LNCaP clone FGC (cell line): ENCODE data around the gene HTR2B.
"Not testable (repeated sequence)": the region's sequence is repeated elsewhere in the genome, so short reads cannot be mapped to it uniquely, and the experiment has no call there.

ENCODE experiments used
- DNase-seq: peaks from one replicate; pipeline ENCODE4 v3.0.0-alpha.2; 2011; ENCODE audit warnings: low read depth
- H3K4me3 ChIP-seq: 2 replicates; pipeline ENCODE4 v1.5.1; 2011; ENCODE audit warnings: mild to moderate bottlenecking, low read depth, low read length, control low read depth
- CTCF ChIP-seq: IDR thresholded peaks from 2 replicates; pipeline ENCODE4 v1.5.1; 2012; ENCODE audit warnings: mild to moderate bottlenecking; ENCODE audit not compliant: control insufficient read depth, insufficient read depth; ENCODE audit errors: extremely low read depth

HTR2B gene

DNA sequence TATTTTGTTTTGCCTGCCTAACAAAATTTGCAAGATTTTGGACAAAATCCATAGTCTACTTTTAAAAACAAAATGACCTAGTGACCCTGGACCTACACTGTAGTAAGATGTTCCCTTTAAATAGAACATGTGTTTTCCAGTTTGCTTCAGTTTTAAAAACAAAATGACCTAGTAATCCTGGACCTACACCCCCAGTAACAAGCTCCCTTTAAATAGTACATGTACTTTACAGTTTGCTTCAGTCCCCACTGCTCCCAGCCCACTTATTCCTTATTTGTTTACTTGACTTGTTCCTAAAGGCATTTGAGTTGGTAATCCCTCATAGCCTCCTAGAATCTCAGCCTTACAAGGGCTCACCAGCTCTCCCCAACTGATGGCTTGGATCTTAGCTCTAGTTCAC, 34.5 kb upstream of the HTR2B start:
- DNase-seq: no peak
- no peak for TF ChIP-seq CTCF
- no peak overlapping the region for H3K4me3 ChIP-seq

GRCh38 chr2:231152800-231153557, 28.1 kb upstream of the HTR2B start:
- no peak for TF ChIP-seq CTCF
- H3K4me3 ChIP-seq: no peak overlapping the region
- DNase-seq: no peak

DNA sequence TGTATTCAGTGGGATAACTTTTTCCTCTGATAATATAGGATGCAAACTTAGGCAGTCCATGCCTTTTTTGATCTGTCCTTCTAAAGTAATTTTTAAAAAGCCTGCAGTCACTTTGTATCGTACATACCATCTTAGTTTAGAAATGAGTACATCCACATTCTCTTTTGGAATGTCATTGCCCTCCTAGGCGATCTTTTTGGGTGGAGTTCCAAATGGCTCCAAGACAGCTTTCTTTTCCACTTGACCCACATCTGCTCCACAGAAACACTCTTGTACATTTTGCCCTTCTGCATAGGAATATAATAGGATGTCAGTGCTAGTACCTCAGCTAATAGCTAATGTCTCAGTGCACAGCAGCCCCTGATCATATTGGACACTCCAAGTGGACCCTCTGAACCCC, 21.8 kb upstream of the HTR2B start:
- no peak for TF ChIP-seq CTCF
- no peak for DNase-seq
- H3K4me3 ChIP-seq: no peak overlapping the region

DNA sequence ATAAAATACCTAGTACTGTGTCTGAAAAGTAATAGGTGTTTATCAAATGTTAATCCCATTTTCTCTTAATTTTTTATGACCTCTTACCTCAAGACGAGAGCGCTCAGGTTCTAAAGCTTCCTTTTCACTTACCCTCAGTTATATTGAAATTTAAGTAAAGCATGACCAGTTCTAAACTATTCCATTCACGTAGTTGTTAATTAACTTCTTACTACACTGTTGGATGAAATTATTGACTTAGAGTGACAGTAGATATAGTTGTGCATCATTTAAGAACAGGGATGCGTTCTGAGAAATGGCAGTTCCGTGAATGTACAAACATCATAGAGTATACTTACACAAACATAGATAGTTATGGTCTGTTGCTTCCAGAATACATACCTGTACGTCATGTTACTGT, 20.1 kb upstream of the HTR2B start:
- no peak overlapping the region for H3K4me3 ChIP-seq
- no peak for TF ChIP-seq CTCF
- DNase-seq: no peak

DNA sequence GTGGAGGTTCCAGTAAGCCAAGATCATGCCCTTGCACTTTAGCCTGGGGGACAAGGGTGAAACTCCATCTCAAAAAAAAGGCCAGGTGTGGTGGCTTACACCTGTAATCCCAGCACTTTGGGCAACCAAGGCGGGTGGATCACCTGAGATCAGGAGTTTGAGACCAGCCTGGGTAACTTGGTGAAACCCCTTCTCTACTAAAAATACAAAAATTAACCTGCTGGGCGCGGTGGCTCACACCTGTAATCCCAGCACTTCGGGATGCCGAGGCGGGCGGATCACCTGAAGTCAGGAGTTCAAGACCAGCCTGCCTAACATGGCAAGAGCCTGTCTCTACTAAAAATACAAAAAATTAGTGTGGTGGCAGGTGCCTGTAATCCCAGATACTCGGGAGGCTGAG, 16.0 kb upstream of the HTR2B start:
- DNase-seq, H3K4me3 ChIP-seq: not testable (repeated sequence)

- DNase-seq: no peak
- H3K4me3 ChIP-seq: no peak overlapping the region
- no peak for TF ChIP-seq CTCF
Measured at GRCh38 chr2:231139796-231140195, 15.0 kb upstream of the HTR2B start.

- no peak overlapping the region for H3K4me3 ChIP-seq
- no peak for DNase-seq
- TF ChIP-seq CTCF: no peak
Measured at GRCh38 chr2:231138699-231139098, 13.9 kb upstream of the HTR2B start.
